K562 (cell line): ENCODE results near the gene GPR107.

Experiments used
- ELF1 ChIP-seq: fragments of 200-800 bp; sonication (Bioruptor generic); IDR thresholded peaks from 2 replicates; pipeline ENCODE4 v1.6.1; 2016; ENCODE audit warnings: missing genetic modification characterization, missing compliant biosample characterization
- FIP1L1 ChIP-seq: fragments of 200-400 bp; formaldehyde crosslinking; IDR thresholded peaks from 2 replicates; pipeline ENCODE4 v1.6.1; 2018; ENCODE audit warnings: mild to moderate bottlenecking, low read depth, low read length; ENCODE audit not compliant: poor library complexity, severe bottlenecking
- POLR2A ChIP-seq: fragments of 450-650 bp; conservative IDR thresholded peaks from 2 replicates; pipeline ENCODE4 v1.6.1; 2016
- TCF7L2 ChIP-seq: fragments of 150-350 bp; IDR thresholded peaks from 2 replicates; pipeline ENCODE4 v1.6.1; 2016; ENCODE audit warnings: low read depth, mild to moderate bottlenecking, low read length, moderate library complexity
- TRIM25 ChIP-seq: fragments of 450-650 bp; IDR thresholded peaks from 2 replicates; pipeline ENCODE4 v1.7.0; 2016; ENCODE audit warnings: borderline replicate concordance
- ZNF12 ChIP-seq: sonication (generic); formaldehyde crosslinking; IDR thresholded peaks from 2 replicates; pipeline ENCODE4 v1.4.0; 2020; ENCODE audit warnings: mild to moderate bottlenecking, missing genetic modification reagents

GRCh38 chr9:130051855-130052254 lies 1.9 kb upstream of the GPR107 start:
- no peak for TF ChIP-seq TCF7L2
- TF ChIP-seq POLR2A: no peak
- TF ChIP-seq ELF1 (tag): no peak
- no peak for TF ChIP-seq TRIM25
- TF ChIP-seq FIP1L1: no peak
- no peak for TF ChIP-seq ZNF12 (CRISPR knock-in tag)
